AG09309 (cell line): ENCODE measurements around the gene NELFCD.

ENCODE experiments used
- DNase-seq: peaks from one replicate; pipeline ENCODE4 v3.0.0-alpha.2; 2010; ENCODE audit warnings: low read depth
- H3K4me3 ChIP-seq: 2 replicates; pipeline ENCODE4 v1.5.1; 2011; ENCODE audit warnings: mild to moderate bottlenecking, low read depth, low read length, moderate library complexity; ENCODE audit not compliant: control insufficient read depth
- CTCF ChIP-seq: IDR thresholded peaks from 2 replicates; pipeline ENCODE4 v1.5.1; 2011; ENCODE audit warnings: mild to moderate bottlenecking, low read depth, low read length, inconsistent platforms; ENCODE audit not compliant: insufficient read depth, control insufficient read depth; ENCODE audit errors: missing control alignments

Gene NELFCD

GRCh38 chr20:58994390-58995159 is 13.5 kb downstream of the NELFCD start:
- no peak for DNase-seq
- no peak overlapping the region for H3K4me3 ChIP-seq
- TF ChIP-seq CTCF: no peak

GRCh38 chr20:58995461-58996225 is 14.6 kb downstream of the NELFCD start:
- no peak overlapping the region for H3K4me3 ChIP-seq
- no peak for DNase-seq
- no peak for TF ChIP-seq CTCF

- H3K4me3 ChIP-seq: no peak overlapping the region
- no peak for DNase-seq
- no peak for TF ChIP-seq CTCF
These were observed 15.2 kb downstream of the NELFCD start for GRCh38 chr20:58996226-58996611.

GRCh38 chr20:58997141-58997770 is 16.2 kb downstream of the NELFCD start:
- no peak overlapping the region for H3K4me3 ChIP-seq
- TF ChIP-seq CTCF: no peak
- no peak for DNase-seq

DNA sequence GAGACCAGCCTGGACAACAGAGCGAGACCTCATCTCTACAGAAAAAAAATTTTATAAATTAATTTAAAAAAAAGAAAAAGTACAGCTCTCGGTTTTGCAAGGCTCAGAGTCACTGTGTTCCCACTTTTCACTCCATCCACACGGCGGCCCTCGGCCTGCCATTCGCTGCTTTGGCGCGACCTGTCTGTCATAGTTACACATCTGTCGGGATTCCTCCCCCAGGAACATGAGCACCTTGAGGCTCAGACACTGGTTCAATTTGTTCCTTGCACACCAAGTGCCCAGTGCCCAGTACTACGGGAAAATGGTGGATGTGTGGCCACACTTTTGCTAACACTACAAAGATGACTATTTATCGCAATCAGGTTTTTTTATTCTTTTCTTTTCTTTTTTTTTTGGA is 17.6 kb downstream of the NELFCD start:
- TF ChIP-seq CTCF: no peak
- no peak overlapping the region for H3K4me3 ChIP-seq
- DNase-seq: no peak

DNA sequence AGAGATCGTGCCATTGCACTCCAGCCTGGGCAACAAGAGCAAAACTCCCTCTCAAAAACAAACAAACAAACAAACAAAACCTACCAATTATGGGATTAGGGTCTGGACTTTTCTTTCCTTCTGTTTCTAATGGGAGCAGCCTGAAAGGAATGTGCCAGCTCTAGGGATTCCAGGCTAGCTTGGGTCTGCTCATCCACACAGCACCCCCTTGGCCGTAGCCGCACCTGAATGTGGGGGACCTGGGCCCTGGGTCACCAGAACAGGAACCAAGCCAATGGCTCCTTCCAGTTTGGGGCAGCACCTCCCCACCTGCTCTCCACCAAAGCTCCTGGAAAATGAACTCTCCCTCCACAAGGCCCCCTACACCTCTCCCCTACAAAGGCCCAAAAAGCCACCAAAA is 19.3 kb downstream of the NELFCD start:
- no peak for TF ChIP-seq CTCF
- DNase-seq: no peak
- H3K4me3 ChIP-seq: no peak overlapping the region
